GM19351 (cell line): Measurements from ENCODE around the gene PPP1R1A.

Experiments used
- ATAC-seq: cut with Tn5 transposase; IDR thresholded peaks from one replicate; pipeline ENCODE4 v1.9.1; 2021; ENCODE audit warnings: mild to moderate bottlenecking, moderate library complexity; ENCODE audit not compliant: unreplicated experiment

The PPP1R1A gene

DNA sequence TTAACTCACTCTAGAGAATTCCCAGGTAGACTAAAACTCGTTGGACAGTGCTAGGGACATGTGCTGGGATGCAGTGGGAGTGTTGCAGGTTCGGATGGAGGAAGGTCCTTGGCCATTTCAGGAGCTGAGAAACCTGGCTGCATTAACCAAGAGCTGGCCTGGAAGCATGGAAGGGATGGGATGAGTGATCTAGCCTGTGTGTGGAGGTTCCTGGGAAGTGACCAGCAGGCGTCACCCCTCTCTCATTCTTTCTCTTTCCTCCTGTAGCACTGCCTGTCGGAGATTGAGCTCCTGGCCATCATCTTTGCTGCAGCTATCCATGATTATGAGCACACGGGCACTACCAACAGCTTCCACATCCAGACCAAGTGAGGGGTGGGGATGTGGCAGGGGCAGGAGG is 15.6 kb downstream of the PPP1R1A start:
- ATAC-seq, result no peak

DNA sequence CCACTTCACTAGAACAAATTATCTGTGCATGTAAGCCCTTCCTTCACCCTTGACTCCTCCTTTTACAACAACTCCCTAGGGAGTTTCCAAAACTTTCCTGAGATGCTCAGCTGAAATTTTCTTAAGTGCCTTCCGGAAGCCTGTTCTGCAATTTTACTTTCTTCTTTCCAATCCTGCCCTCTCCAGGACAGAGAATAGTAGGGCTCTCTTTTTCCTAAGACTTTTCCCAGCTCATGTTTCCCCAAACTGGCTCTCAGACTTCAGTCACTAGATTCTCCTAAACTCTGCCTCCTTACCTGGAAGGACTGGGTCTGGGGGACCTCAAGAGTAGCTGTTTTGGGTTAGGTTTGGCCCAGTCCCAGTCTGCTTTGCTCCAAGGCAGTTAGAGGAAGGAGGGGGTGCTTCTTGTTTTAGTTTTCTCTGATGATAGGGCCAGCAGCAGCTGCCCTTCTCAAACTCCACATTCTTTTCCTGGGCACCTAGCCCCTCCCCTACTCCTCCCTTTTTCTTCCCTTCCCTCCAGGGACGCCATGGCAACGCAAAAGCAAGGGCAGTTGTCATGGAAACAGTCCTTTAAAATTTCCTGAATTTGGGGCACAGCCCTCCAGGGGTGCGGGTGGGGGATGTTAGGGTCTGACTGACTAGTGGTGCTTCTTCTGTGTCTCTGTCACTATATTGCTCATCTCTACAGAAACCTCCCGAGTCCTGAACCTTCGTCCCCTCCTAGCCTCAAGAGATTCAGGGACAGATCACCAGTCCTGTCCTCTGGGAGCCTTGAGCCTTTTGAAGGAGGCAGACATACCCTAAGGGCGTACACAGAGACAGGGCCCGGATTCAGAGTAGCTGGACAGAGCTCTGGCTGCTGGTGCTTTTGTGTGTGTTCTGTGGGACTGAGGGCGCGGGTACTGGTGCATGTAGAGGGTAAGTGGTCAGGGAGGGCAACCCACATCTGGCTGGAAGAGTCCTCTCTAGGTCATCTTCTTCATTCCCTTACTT is 17.0 kb downstream of the PPP1R1A start:
- no peak for ATAC-seq

- no peak for ATAC-seq
Observed at GRCh38 chr12:54569995-54570528, 18.4 kb downstream of the PPP1R1A start.

DNA sequence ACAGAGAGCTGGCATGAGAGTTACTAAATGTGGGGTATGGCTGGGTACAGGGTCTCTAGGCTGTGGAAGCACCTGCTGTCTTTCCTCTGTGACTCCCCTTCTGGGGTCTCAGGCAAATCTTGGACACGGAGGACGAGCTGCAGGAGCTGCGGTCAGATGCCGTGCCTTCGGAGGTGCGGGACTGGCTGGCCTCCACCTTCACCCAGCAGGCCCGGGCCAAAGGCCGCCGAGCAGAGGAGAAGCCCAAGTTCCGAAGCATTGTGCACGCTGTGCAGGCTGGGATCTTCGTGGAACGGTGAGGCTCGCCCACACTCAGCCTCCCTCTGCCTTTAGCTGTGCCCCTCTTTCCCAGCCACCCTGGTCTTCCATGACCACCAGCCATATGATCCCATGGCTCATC is 19.4 kb downstream of the PPP1R1A start:
- no peak for ATAC-seq

DNA sequence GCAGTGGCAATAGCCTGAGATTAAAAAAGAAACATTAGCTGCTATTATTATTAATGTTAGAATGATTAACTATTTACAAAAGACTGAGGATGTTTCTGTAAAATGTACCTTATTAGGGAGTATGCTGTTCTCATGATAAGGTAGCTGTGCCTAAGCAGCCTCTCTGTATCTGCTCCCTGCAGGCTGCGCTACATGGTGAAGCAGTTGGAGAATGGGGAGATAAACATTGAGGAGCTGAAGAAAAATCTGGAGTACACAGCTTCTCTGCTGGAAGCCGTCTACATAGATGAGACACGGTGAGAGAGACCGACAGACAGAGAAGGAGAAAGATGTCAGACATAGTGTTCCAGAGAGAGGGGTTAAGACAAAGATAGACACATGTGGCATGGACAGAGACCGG is 21.7 kb downstream of the PPP1R1A start:
- no peak for ATAC-seq

- ATAC-seq, result no peak
Observed at GRCh38 chr12:54565986-54566544, 22.4 kb downstream of the PPP1R1A start.

DNA sequence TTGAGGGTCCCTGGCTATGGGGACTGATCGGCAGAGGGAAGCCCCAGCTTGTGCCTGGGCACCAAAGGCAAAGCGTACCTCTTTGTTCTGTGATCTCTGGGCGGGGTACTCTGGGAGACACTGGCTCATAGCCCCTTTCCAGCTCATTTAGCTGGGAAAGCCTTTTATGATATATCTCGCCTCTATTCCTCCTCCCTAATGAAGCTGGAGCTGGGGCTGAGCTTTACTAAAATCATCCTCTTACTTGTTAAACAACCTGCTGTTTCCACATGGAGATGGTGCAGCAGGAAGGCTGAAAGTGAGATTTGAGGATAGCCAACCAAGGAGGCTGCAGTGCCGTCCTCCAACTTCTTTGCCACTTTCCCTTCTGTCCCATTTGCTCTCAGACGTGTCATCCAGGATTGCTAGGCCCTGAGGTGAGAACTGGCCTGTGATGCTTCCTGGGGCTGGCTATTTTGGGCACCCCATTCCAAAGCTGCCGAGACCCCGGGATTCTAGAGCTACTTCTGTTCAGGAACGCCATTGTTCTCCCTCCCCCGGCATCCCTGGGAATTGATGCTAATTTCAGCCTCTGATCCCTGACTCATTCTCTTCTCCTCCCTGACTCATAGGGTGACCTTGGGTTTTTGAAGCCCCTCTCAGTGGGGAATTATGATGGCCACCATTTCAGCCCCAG is 23.0 kb downstream of the PPP1R1A start:
- ATAC-seq, result no peak

GRCh38 chr12:54564768-54565167 is 23.7 kb downstream of the PPP1R1A start:
- ATAC-seq, result no peak

- ATAC-seq, result no peak
Observed at GRCh38 chr12:54563787-54564186, 24.7 kb downstream of the PPP1R1A start.

GRCh38 chr12:54562750-54563356 is 25.6 kb downstream of the PPP1R1A start:
- ATAC-seq, result no peak

- ATAC-seq, result no peak
Observed at GRCh38 chr12:54561164-54561563, 27.3 kb downstream of the PPP1R1A start.

DNA sequence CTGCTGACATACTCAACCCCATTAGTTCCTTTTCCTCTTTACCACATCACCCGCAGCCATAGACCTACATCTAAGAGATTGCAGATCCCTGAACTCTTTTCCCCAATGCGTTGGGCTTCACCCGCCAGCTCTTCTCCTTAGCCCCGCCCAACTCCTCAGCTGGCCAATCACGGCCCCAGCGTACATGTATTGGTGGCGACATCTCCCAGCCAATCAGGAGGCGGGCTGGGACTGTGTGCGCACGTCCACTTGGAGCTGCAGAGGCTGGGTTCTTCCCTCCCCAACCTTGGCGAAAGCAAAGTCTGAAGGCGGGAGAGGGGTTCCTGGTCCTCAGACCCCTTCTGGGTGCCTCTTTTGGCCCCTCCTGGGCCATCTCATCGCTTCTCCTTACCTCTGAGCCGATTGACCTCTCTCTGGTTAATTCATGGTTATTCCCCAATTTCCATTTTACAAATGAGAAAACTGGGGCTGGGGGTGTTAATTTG is 28.0 kb downstream of the PPP1R1A start:
- peak; percentile 100 for ATAC-seq

GRCh38 chr12:54558759-54559158 is 29.7 kb downstream of the PPP1R1A start:
- no peak for ATAC-seq

DNA sequence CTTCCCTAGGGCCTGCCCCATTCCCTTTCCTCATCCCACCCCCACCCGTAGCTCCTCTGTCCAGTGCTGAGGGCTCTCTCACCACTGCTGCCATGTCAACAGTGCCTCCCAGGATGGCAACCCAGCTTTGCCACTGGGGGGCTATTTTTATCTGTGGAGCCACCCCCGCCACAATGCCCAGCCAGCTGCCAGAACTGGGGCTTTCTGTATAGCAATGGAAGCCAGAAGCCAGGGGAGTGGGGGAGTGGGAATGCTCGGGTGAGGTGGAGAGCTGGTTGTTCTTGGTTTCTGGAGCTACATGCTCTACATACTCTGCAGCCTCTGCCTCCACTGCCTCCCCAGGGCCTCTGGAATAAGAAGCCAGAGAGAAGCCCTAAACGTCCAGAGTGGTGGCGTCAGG is 30.1 kb downstream of the PPP1R1A start:
- no peak for ATAC-seq

DNA sequence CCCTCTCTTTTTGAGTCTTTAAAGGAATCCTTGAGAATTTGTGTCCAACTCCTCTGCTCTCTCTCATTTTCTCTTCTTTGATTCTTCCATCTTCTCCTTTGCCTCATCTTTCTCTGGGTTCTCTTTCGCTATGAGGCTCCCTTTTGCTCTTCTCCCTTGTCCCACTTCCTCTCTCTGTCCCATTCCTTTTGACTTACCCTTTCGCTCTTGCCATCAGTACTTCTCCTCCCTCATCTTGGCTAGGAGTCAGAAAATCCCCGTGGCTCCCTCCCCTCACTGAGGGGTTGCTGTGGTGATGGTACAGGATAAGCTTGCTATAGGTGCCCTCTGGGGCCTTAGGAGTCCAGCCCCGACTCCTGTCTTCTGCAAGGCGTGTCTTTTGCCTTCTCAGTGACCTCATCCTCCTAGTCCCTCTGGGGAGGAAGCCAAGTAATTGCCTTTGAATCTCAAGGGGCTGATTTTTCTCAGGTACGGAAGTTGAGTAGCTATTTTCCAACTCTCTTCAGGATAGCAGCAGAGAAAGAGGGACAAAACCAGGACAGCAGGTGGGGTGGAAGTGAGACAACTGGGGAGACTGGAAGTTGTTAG is 32.7 kb downstream of the PPP1R1A start:
- ATAC-seq, result no peak

DNA sequence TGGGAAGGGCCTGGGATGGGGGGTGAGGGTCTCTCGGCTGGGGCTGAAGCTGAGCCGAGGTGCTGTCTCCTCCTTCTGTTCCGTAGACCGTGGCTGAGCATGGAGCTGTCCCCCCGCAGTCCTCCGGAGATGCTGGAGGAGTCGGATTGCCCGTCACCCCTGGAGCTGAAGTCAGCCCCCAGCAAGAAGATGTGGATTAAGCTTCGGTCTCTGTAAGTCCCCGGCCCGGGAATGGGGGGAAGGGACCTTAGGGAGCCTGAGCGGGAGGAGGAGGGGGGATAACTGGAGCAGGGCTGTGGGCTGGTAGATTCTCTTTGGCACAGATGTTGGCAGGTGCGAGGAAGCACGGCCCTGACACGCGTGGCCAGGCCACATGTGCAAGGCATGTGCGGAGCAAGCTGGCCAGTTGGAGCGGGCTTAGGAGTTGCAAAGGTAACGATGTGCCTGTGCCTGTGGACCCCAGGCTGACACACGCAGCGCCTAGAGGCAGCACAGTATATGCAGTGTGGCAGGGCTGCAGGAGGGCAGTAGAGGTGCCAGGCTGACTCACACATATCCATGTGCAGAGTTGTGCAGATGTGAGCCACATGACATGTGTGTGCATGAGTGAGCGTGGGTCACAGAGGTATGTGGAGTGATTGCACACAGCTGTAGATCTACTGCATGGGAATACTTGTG is 38.5 kb downstream of the PPP1R1A start:
- ATAC-seq, result no peak

GRCh38 chr12:54546511-54546910 is 41.9 kb downstream of the PPP1R1A start:
- ATAC-seq, result no peak

- no peak for ATAC-seq
Observed at GRCh38 chr12:54544743-54545142, 43.7 kb downstream of the PPP1R1A start.

- ATAC-seq, result no peak
Observed at GRCh38 chr12:54543526-54543925, 44.9 kb downstream of the PPP1R1A start.

DNA sequence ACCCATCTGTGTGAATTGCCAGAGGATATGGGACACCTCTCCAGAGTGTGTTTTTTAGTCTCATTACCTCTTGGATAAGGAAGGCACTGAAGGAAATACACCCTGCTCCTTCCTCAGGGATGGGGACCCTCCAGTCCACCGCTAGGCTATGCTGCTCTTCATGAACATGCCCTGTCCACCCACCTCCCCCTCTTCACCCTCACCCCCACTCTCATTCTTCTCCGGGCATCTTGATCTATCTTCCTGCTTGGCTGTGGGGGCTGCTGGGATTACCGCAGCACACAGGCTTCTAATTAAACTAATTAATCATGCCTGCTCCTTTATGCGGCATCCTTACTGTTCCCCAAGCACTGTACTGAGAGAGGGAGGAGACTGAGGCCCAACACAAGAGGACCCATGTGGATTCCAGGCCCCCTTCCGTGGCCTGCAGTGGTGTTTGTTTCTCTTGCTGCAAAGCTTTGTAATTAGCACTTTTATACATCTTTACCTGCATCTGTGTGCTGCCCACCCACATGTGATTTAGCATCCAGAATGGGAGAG is 46.6 kb downstream of the PPP1R1A start:
- no peak for ATAC-seq
